ENCODE data around the gene STK32B.
"Not testable (repeated sequence)": the region's sequence is repeated elsewhere in the genome, so short reads cannot be mapped to it uniquely, and the experiment has no call there.

The STK32B gene

GRCh38 chr4:5409972-5410618 lies 358.8 kb downstream of the STK32B start:
- DNase-seq: no peak

GRCh38 chr4:5412296-5412695 lies 361.0 kb downstream of the STK32B start:
- no peak for DNase-seq

- no peak for DNase-seq
Measured at GRCh38 chr4:5412751-5413150, 361.5 kb downstream of the STK32B start.

- DNase-seq: no peak
Measured at GRCh38 chr4:5416637-5417036, 365.4 kb downstream of the STK32B start.

DNA sequence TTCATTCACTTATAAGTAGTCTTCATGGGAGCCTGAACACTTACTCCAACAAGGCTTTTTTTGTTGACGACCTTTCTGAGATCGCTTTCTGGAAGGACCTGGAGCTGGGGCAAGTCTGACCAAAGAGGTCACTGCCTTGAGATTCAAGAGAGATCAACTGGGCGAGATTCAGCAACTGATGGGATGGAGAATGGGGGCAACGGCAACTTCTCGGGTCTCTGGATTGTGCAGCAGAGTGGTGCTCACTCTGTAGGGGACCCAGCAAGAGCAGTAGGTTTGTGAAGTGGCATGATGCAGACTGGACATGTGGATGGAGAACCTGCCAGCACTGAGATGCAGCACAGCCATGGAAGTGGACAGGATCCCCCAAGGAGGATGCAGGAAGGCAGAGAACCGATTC lies 369.0 kb downstream of the STK32B start:
- no peak for DNase-seq

DNA sequence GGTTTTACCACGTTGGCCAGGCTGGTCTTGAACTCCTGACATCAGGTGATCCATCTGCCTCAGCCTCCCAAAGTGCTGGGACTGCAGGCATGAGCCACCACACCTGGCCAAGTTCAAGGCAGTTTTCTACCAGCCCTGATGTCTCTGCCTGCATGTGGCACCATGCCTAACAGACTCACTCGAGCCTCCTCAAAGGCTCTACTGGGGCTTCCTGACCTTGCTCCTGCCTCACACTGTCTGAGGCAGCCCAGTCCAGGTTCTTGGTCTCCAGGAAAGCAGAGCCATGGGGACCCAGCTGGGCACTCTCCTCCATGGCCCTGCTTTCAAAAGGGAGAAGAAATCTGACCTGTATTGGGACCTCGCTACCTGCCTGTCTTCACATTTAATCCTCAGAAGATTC lies 370.1 kb downstream of the STK32B start:
- no peak for DNase-seq

DNA sequence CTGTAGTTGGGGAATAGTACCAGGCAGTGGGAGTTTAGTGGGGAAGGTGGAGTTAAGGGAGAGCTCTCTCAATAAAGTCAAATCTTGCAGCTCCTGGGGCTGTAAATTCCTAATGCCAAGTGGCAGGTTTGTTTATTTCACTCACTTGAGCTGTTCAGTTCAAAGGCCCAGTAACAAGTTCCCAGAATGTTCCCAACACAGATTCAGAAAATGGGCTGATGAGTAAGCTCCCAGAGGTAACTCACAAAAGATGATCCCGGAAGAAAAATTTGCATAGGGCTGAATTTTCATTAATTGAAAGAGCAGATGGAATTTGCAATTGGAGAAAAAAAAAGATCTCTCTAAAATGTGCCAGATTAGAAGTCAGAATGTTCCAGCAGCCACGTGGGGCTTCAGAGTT lies 370.9 kb downstream of the STK32B start:
- DNase-seq: no peak

GRCh38 chr4:5423670-5424069 lies 372.4 kb downstream of the STK32B start:
- no peak for DNase-seq

DNA sequence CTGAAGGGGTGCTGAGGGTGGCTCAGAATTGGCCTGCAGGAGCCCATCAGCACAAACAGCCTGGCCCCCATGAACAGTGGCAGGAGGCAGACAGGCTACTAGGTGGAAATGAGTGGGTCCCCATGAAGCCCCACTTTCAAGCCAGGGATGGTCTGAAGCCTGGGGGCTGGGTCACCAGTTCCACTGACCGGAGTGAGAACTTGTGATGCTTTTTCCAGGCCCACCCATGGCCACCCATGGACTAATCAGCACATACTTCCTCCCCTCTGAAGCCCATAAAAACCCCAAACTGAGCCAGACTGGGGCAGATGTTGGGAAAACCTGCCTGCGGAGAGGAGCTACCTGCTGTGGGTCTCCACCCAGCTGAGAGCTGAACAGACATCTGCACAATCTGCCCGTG lies 372.9 kb downstream of the STK32B start:
- DNase-seq: no peak

DNA sequence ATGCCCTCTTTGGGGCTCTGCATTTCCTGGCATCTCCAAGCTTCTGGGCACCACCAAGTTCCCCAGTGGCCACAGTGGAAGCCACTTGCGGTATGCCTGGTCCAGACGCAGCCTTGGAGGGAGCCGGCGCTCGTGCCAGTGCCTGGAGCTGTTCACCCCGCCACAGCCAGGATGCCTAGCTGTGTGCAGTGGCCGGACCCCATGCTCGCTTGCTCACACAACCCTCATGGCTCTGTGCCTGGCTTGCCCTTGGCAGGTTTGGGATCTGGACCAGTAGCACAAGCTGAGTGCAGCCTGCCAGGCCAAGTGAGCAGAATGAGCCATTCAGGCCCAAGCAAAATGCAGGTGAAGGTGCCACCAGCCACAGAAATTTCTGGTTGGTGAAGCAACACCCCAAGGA lies 373.6 kb downstream of the STK32B start:
- no peak for DNase-seq

GRCh38 chr4:5429747-5430146 lies 378.5 kb downstream of the STK32B start:
- DNase-seq: no peak

GRCh38 chr4:5433196-5433595 lies 381.9 kb downstream of the STK32B start:
- DNase-seq: no peak

DNA sequence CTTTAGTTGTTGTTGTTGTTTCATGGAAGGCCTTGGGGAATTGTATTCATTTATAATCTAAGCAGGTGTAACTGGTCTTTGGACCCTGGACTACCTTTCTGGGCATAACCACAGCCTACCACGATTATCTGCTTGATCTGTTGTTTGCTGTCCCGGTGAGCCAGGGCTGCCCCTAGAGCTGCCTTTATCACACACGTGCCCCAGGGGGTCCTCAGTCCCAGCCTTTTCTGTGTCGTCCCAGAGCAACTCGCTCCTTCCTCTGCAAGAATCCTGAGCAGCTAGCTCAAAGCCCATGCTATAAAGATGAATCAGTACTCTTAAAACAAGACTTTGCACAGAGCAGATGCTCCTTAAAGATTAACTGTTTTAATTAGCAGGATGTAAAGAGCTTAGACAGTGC lies 383.9 kb downstream of the STK32B start:
- no peak for DNase-seq

DNA sequence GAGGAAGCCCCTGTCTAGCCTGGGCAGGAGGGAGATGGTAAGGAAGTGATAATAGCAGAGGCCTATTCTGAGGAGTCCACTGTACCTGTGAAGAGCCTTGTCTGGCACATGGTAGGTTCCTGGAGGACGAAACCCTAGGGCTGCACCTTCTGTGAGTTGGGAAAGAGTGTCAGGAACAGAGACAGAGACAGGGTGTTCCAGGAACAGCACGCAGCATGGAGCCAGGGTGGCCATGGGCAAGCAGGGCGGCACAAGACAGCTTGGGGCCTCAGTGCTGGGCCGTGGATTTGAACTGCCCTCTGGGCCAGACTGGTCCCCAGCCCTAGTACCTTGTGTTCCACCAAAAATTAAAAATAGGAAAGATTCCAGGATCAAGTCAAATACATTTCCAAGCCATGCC lies 384.5 kb downstream of the STK32B start:
- no peak for DNase-seq

- not testable (repeated sequence) for DNase-seq
Measured at GRCh38 chr4:5443976-5444802, 392.9 kb downstream of the STK32B start.

DNA sequence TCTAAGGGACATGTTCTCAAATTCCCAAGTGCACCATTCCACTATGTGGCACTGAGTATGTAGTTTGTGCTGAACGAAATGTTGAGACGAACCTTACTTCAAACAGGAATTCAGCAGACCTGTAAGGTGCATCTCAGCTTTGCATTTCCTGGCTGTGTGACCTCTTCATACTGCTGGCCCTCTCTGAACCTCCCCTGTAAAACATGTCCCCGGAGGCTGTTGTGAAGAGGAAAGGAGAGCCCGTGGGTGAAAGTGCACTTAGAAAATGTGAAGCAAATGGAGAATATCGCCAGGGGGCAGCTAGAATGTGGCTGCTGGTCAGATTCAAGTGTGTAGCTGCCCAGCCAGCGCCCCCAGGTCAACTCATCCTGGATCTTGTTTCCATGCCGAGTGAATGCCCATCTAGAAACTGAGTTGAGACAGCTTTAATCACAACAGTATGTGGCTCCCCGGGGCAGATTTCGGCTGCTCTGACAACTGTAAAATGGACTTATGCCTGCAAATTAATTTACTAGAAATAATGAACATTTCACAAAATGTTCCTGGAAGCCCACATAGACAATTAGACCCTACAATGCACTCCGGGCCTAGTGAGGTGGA lies 393.7 kb downstream of the STK32B start:
- no peak for DNase-seq

DNA sequence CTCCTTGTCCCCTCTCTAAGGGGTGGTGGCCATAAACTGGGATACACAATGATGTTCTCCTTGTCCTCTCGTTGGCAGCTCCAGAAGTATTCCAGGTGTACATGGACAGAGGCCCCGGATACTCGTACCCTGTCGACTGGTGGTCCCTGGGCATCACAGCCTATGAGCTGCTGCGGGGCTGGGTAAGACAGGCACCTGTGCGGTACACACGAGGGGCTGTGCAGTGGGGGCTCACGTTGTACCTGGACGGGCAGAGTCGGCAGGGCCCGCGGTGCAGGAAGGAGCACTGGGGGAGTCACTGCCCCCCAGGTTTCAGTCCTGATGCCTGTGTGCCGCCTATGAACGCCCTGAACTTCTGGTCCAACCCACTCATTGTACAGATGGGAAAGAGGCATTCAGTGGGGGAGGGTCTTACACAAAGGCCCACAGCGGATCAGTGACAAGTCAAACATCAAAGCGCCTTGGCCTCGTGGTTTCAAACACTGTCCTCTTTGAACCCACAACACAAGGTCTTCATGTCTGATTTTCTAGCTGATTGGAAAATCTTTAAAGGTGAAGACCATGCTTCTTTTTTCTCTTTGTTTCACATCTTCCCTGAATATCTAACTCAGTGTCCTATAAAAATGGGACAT lies 395.4 kb downstream of the STK32B start:
- DNase-seq: no peak

DNA sequence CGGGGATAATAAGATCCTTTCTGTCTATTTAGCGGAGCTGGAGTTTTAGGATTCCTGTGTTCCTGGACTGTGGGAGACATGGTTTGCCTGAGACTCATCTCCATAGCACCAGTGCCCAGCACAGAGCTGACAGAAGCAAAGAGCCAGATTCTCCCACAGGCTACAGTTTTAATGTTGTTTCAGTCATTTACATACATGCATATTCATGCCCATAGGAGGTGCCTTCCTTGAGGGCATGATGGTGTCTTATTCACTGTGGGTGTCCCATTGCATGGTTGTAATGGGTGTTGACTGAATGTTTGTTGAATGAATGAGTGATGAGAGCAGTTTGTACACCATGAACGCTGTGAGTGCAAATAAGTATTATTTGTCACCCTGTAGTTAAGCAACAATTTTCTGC lies 396.5 kb downstream of the STK32B start:
- no peak for DNase-seq

- DNase-seq: no peak
Measured at GRCh38 chr4:5448221-5448620, 396.9 kb downstream of the STK32B start.

DNA sequence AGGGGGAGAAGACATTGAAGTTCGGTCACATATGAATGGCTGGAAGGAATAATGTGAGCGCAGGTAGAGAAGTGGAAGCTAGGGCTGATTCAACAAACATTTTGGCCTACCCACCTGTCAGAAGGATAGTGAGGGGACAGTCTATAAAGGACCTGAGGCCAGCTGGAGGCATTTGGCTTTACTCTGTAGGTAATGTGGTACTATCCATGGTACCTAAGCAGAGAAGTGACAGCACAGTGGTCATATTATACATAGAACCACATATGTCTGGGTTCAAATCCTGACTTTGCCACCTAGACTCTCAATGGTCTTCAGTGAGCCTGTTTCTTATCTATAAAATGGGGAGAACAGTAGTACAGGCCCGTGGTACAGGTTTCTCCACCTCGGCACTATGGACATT lies 400.0 kb downstream of the STK32B start:
- DNase-seq: no peak

DNA sequence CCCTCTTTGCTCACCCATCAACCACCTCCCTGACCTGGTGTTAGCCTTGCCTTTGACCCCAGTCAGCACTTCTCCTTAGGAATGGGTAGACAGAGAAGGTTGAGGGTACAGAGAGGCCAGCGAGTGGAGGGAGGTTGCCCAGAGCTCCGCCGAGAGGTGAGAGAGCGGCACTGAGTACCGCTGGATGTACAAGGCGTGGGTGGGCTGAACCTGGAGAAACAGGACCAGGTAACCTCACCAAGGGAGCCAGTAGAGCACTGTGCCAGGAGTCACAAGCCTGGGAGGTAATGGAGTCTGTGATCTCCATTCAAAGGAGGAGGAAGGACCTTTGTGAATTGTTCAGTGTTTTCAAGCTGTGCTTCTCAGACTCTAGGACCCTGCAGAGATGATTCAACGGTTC lies 400.9 kb downstream of the STK32B start:
- no peak for DNase-seq

DNA sequence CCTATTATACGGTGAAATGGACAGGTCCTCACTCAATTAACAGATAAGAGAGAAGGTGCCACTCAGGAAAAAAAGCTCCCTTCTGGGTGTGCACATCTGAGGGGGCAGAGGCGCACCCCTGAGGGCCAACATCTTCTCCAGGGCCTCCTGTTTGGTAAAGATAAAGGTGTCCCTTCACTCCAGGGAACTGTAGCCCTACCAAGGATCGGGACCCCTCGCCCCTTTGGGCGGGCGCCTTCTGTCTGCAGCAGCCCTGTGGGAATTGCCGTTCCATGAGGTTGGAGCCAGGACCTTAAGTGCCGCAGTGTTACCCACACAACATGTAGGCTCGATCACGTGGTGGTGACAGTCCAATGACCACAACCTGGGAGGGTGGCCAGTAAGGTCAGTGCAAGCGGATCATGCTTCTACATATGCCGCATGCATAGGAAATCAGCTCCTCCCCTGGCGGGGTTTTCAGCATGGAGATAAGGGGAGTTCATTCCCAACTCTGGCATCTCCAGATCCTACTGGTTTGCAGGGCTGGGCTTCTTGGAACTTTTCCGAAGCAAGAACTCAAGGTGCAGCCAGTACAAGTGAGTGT lies 403.8 kb downstream of the STK32B start:
- no peak for DNase-seq

GRCh38 chr4:5456296-5456845 lies 405.1 kb downstream of the STK32B start:
- DNase-seq: no peak

Data from CD4-positive, alpha-beta T cell treated with Interleukin-15 for 1 hour (primary cell).